Left lobe of liver (tissue), 2 donors: ENCODE measurements around the gene PXMP2. TPM values are rescaled to one million over a fixed set of nuclear protein-coding genes. Genes with fewer than 3 reads are reported as not detected.

Experiments
- ATAC-seq: fragments of 200-7000 bp; cut with Tn5 transposase; one replicate; pipeline ENCODE4 v1.9.1; 2020; ENCODE audit warnings: mild to moderate bottlenecking, moderate library complexity
- DNase-seq: peaks from one replicate; pipeline ENCODE4 v3.0.0-alpha.2; 2020; ENCODE audit warnings: low spot score
- total RNA-seq: library from RNA; stranded (reverse); gene quantifications from one replicate; pipeline ENCODE4 v1.2.1, GENCODE V29; 2021
- donor health status: DM: no; HTN: no; CAD: no; lungs with moderate emphysema.
- donor health status: DM: no; HTN: yes; CAD: no.

The PXMP2 gene
- total RNA-seq, 1 donor from 2014 or later = 225 TPM

DNA sequence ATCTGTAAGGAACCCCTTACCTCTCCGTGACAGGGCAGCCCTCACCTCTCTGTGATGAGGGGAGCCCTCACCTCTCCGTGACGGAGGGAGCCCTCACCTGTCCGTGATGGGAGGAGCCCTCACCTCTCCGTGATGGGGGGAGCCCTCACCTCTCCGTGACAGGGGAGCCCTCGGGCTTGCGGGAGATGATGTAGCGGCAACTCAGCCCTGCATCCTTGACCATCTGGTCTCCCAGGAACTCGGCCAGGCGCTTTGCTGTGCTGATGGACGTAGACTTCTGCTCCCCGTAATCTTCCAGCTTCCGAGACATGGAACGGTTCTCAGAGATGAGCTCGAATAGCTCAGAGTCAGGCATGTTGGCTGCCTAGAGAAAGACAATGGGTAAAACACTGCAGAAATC lies 28.2 kb upstream of the PXMP2 start:
- DNase-seq (no peak), ATAC-seq (no peak)

DNA sequence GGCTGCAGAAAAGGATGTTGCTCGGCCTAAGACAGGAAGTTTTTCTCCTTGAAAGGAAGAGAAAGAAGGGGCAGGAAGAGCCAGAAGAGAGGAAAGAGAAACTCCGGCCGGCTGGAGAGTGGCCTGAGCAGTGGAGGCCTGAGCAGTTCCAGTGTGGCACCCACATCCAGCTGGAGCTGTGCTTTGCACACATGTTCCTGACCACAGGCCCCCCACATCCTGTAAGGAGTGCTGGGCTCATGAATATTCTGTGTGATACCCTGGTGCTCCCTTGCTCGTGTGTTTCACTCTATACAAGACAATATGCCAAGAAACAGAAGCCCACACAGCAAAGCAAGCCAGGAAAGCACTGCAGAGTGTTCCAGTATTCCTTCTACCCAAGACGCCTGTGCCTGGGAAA lies 27.3 kb upstream of the PXMP2 start:
- DNase-seq (no peak), ATAC-seq (no peak)

DNA sequence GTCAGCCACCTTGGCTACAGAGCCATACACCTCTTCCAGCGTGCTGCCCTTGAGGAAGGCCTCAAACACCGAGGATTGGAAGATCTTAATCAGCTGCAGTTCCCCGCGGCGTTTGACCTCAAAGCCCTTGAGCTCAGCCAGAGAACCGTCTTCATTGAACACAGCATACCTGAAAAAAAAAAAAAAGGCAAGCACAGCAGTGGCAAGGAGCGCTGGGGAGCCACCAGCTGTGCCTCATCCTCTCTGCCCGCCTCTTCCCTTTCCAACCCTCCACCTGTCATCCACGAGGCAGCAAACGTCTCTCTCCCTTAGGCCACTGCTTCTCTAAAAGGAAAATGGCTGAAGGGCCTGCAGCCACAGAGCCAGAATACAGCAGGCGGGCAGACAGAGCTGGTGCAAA lies 26.4 kb upstream of the PXMP2 start:
- ATAC-seq = no peak
- no peak for DNase-seq

DNA sequence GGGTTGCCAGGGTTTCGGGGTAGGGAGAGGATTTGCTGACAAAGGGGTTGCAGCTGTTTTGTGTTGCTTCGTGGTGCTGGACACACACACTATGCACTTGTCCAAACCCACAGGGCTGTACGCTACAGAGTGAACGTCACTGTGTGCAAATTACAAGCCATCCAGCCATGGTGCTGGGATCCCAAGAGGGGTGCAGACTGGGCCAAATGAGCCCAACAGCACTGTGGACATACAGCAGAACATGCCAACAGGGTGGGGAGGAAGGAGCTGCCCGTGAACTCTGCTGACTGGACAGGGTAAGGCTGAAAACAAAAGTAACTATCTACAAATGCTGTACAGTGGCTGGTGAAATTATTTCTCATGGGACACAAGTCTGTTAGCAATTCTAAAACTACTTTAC lies 25.4 kb upstream of the PXMP2 start:
- no peak for ATAC-seq
- DNase-seq = no peak

DNA sequence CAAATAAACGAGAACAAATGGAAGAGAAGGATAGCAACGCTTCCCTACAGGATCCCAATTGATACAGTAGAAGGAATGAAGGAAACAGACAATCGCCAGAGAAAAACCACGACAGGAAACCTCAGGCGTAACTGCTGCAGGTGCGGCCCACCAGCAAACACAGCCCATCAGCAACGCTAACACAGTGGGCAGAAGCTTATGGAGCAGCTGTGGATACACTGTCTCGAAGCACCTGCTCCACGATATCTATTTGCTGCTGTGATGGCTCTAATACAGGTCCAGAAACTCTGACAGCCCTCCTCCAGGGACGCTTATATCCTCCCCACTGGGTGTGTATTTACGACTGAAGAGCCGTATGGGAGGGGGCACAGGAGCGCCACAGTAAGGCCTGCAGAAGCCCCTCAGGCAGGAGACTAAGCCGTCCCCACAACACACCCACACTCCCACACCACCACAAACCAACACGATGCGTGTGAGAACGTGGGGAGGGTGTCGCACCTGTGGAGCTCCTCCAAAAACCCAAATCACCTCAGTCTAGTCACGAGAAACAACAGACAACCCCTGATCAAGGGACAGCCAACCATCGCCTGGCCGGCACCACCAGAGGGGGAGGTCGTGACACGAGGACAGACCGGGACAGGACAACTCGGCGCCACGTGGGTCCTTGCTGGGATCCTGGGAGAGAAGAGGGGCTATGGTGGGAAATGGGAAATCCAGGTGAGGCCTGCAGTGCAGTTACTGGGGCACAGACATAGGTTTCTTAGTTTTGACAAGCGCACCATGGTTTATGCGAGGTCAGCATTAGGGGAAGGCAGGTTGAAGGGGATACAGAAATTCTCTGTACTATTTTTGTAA lies 24.3 kb upstream of the PXMP2 start:
- no peak for DNase-seq
- ATAC-seq = no peak

DNA sequence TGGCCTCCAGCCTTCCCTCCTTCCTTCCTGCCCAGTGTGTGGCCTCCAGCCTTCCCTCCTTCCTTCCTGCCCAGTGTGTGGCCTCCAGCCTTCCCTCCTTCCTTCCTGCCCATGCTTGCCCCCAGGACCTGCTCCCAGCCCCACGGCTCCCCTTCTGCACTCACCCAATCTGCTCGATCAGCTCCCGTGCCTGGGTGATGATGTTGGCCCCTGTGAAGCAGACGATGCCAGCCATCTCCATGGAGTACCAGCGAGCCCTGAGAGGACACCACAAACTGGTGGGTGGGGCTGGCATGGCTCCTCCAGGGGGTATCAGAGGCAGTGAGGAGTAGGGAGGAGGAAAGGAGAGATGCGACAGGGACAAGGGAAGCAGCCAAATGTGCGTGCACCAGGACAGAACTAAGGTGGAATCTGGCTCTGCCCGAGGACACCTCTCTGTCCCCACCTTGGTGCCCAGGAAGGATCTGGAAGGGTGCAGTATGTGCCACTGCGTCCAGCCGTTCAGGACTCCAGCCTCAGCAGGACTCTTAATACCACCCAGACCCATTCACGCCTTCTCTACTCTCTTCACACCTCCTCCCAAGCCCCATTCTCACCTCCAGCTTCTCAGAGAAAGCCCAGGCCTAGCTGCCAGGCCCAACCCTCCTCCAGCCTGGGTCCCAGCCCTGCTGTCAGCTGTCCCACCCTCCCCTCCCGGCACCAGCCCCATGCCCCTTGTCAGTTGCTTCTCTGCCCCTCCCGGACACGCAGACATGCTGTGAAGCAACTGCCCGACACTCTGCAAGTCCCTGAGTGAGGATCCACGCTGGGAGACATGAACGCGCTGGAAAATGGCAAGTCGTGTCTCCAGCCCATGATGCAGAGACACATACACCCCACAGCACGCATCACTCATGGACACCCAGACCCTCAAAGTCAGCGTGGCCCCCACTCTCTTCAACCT lies 22.9 kb upstream of the PXMP2 start:
- DNase-seq (no peak), ATAC-seq (no peak)

DNA sequence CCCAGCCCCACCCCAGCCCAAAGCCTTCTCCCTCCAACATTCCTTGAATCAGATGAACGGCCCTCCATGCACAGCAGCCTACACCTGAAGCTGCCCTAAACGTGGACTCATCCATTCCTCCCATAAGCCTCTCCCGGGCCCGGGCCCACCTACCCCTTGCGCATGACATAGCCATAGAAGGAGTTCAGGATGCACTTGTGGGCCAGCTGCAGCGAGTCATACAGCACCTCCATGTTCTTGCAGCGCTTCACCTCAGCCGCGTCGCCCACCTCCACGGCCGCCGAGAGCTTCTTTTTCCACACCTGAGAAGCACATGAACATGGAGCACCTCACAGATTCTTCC lies 22.3 kb upstream of the PXMP2 start:
- DNase-seq = no peak
- ATAC-seq = no peak

DNA sequence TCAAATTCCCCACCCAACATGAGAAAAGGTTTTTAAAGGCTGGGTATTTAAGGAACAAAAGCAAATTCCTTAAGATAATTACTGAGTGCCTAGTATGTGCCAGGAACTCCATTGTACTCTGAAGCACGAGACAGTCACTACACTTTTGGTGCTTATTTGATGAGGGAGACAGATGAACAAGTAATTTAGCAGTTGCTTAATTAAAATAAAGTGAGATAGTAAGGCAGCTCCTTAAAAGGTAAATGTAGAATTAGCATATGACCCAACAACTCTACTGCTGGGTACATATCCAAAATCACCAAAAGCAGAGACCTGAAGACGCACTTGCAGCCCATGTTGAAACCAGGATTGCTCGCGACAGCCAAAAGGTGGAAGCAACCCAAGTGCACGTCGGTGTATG lies 21.6 kb upstream of the PXMP2 start:
- no peak for DNase-seq

DNA sequence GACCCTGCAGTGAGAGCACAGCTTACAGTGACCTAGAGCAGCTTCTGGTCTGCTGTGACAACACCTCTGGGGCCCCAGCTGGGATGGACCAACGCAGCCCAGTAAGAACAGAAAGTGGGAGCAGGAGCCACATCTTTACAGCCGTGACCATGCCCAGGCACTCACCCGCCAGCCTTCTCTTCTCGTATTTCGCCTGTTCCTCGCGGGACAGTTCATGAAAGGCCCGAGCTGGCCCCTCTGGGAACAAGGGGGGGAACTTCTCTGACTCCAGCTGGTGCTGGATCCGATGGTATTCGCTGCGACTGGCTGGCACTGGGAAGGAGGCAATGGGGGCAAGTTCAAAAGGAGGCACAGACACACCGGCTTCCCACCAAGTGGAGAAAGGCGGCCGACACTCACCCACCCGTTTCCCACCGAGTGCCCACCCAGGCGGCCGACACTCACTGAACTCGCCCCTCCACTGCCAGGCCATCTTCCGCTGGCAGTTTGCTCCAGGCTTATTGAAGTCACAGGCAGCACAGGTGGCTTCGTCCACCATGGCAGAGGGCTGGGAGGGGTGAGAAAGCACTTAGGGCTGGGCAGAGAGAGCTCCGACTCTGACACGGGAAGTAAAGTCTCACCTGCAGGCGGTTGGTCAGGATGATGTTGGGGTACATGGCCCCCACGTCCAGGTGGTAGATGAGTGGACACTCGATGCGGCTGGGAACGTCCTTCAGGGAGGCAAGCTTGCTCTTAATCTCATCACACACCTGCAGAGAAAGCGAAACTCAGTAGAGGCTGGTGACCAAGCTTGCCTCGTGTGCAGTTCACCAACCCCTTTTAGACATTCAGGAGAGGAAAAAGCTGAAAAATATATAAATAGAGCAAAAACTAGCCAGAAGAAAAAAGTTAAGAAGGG lies 18.9 kb upstream of the PXMP2 start:
- ATAC-seq = no peak

More for the DNA sequence above, 21.6 kb upstream of the PXMP2 start:
- ATAC-seq = no peak

DNA sequence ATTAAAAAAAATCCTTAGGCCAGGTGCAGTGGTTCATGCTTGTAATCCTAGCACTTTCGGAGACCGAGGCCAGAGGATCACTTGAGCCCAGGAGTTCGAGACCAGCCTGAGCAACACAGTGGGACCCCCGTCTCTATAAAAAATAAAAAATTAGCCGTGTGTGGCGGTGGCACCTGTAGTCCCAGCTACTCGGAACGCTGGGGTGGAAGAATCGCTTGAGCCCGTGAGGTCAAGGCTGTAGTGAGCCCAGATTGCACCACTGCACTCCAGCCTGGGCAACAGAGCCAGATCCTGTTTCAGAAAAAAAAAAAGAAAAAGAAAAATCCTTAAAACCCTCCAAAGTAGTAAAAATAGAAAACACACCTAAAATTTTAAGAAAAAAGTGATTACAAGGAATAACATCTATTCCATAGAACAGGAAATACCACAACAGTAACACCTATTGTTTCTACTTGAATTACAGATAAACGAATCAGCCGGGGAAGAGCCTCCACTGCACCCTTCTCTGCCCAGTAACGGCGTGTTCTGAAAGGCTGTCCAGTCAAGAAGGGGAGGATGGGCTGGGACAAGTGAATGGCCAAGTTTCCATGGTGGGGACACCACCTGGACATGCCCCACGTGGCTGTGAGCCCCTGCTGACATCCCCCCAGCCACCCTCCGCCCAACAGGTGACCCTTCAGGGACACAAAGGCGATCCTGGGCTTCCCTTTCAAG lies 18.1 kb upstream of the PXMP2 start:
- ATAC-seq (no peak), DNase-seq (no peak)

More for the DNA sequence above, 18.9 kb upstream of the PXMP2 start:
- no peak for DNase-seq

DNA sequence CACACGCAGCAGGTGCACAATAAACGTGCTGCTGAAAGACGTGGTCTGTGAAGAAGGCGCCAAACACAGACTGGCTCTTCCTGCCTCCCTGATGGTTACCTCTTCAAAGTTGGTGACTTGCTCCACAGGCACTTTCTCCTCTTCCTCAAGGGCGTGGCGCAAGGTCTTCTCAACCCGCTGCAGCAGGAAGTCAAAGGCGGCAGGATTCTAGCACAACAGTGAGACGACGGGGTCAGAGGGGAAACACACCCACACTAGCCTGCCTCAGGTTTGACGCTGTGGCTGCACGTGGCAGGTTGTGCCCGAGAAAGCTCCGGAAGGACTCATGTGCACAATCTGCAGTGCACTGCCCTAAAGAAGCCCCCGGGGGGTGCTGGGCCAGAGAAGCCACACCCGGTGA lies 15.3 kb upstream of the PXMP2 start:
- DNase-seq (no peak), ATAC-seq (peak; percentile 4)

DNA sequence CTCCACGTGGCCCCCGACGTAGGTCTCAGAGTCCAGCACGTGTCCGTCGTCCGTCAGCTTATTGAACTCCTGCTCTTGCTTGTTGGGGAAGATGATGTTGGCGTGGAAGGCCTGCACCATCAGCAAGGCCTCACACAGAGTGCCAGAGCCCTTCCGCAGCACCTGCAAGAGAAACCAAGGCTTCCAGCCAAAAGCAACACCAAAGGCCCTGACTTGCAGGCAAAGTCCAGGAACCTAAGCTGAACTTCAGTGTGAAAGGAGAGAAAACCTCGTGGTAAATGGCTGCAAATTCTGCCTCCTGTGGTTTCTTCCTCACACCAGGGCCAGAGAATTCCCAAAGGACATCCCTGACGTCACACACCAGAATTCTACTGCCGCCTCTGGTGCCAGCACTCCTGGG lies 14.7 kb upstream of the PXMP2 start:
- DNase-seq = peak; percentile 88

DNA sequence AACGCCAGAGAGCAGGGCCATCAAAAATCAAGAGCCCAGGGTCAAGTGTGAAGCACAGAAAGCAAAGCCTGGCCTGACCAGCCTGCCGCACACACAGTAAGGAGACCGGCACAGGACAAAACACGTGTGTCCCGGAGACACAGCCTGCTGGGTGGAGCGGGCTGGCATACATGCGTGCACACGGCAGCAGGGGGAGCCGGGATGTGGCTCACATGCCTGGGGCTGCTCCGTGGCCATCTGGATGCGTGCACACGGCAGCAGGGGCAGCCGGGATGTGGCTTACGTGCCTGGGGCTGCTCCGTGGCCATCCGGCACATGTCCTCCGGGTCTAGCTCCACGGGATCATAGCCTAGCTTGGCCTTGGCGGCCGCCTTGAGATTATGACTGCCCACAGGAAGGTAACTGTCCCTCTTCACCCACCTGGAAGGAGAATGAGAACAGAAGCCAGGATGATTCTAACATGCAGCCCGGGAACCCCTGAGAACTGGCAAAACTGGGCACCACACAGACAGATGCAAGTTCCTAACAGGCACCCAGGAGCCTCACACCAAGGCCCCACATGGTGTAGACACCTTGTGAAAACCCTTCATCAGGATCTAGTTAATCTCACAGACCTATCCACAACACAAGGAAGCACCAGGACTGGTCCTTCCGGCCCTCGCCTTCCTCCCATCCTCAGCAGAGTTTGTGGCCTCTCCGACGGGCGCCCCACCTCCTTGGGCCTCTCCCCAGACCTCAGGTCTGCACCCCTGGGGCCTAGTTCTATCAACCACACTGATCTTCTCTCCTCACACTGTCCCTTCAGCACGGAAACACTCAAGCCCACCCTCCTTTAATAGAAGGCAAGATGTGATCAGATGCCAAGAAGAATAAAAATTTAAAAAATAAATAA lies 13.9 kb upstream of the PXMP2 start:
- DNase-seq (no peak), ATAC-seq (peak; percentile 7)

More for the DNA sequence above, 14.7 kb upstream of the PXMP2 start:
- peak; percentile 87 for ATAC-seq

DNA sequence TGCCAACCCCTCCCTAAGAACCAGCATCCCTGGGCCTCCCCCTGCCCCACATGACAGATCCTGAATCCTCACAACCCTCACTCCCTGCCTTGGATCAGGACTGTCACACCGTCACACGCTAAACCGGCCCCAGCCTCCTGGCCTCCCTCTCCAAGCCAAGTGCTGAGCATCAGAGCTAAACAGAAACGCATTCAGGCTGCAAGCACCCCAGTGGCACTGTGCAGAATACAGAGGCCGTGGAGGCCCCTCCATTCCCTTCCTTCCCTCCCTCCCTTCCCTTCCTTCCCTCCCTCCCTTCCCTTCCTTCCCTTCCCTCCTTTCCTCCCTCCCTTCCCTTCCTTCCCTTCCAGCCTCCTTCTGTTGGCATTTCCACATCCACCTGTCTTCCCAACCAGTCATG lies 12.8 kb upstream of the PXMP2 start:
- DNase-seq (no peak), ATAC-seq (no peak)

DNA sequence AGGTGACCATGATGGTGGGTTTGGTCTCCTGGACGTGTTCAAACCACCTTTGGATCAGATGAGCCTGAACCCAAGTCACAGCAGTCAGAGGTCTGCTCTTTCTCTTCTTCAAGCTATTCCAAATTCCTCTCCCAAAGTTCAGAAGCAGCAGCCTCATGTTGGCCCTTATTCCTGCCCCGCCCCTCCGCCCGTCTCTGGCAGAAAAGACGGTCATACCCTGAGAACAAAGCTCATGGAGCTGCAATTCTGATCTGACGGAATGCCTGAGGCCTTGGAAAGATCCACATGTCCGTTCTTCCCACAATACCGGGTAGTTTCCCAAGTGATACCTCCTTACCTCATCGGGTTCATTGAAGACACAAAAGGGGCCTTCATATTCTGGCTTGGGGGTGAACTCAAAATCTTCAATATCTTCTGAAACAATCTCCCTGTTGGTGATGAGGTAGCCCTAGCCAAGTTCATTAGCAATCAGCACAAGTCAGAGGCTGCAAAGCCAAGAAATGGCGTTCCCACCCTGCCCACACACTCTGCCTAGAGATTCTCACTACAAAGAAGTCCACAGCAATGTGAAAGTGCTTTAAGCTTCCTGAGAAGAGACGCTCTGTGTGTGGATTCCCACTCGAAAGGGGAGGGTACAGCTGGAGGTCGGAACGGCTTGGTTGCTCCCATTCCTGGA lies 11.5 kb upstream of the PXMP2 start:
- DNase-seq = no peak
- no peak for ATAC-seq

DNA sequence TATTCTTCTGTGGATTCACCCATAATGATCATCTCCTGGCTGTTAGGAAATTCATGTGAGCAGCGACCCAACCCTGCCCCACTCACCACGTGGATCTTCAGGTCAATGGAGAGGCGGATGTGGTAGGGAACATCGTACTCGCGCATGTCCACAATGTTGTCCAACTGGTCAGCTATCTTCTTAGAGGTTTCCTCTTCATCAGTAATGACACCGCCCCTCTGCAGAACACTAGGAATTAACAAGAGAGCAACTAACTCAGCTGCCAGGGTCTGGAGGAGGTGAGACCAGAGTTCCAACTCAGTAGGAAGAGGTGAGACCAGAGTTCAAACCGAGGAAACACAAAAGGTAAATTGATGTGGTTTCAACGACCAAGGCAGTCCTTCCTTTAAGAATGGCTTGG lies 9.9 kb upstream of the PXMP2 start:
- ATAC-seq (no peak), DNase-seq (no peak)

DNA sequence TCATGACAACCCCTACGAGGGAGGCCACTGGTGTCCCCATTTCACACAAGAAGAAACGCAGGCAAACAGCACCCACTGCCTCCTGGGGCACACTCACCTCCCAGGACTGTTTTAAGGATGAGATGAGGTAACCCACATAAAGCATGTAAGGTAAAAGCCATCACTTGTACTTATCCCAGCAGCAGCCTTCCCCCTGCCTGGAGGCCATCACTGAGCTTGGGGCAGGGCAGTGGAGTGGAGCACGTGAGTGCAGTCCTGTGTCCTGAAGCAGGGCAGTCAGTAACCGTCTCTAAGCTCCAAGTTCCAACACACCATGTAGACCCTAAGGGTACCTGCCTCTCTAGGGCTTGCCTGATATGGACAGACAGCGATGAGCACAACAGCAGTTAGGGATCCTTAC lies 2.0 kb upstream of the PXMP2 start:
- DNase-seq = no peak
- ATAC-seq = no peak

DNA sequence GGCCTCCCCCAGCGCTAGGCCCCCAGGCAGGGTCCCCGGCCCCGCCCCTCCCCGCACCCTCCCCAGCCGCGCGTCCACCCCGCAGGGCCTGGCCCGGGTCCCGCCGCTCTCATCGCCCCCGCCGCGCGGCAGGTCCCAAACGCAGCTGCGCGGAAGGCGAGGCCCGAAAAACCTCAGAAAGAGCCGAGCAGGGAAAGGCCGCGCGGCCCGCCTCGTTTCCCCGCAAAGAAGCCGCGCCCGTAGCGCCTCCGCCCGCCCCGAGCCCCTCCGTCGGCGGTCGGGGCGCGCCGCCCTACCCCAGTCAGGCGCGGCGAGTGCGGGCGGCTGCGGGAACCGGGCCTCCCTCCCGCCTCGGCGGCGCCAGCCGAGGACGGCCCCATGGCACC lies 569 bp upstream of the PXMP2 start:
- DNase-seq (no peak), ATAC-seq (peak; percentile 2)

DNA sequence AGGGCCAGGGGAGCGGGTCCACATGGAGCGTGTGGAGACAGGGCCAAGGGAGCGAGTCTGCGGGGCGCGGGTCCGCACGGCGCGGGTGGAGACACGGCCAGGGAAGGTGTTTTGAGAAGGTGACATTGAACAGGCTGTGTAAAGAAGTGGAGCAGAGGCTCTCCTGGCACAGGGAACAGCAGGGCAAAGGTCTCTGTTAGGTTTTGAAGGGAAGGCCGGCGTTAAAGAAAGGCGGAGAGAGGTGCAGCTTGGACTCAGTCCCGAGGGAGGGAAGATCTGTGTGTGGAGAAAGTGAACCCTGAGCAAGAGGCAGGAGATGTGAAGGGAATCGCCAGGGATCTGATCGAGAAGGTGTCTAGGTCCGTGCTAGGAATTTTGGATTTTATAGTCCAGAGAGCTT lies 1.8 kb downstream of the PXMP2 start:
- ATAC-seq = peak; percentile 68
- peak; percentile 91 for DNase-seq
